Heart right ventricle (tissue), 16 donors: ENCODE results near the gene SNRPF. TPM values are rescaled to one million over a fixed set of nuclear protein-coding genes. Genes with fewer than 3 reads are reported as not detected.

Source experiments
- ATAC-seq, 8 donors: fragments of 200-7000 bp; cut with Tn5 transposase; one replicate each; pipeline ENCODE4 v1.9.1; 2020; ENCODE audit warnings: mild to moderate bottlenecking in 8 of 8, moderate library complexity in 8 of 8, moderate number of reproducible peaks in 1 of 8
- DNase-seq, 2 donors: peaks; one replicate each; pipeline ENCODE4 v3.0.0-alpha.2; 2020
- H3K27ac ChIP-seq, 10 donors: fragments of 200-600 bp; sonication (generic) in 2 of 10; one replicate each; pipeline versions ENCODE4 v1.5.0 to v1.8.0; 2020 to 2022; ENCODE audit warnings: mild to moderate bottlenecking in 3 of 10
- H3K27me3 ChIP-seq, 7 donors: fragments of 200-600 bp; one replicate each; pipeline ENCODE4 v1.8.0; 2021 to 2022; ENCODE audit warnings: mild to moderate bottlenecking in 2 of 7
- H3K36me3 ChIP-seq, 9 donors: fragments of 200-600 bp; sonication (generic) in 1 of 9; one replicate each; pipeline versions ENCODE4 v1.5.0 to v1.8.0; 2020 to 2022; ENCODE audit warnings: mild to moderate bottlenecking in 2 of 9
- H3K4me1 ChIP-seq, 9 donors: fragments of 200-600 bp; sonication (generic) in 1 of 9; one replicate each; pipeline versions ENCODE4 v1.5.0 to v1.8.0; 2020 to 2022; ENCODE audit warnings: mild to moderate bottlenecking in 4 of 9
- H3K4me3 ChIP-seq, 10 donors: fragments of 200-600 bp; sonication (generic) in 2 of 10; one replicate each; pipeline versions ENCODE4 v1.5.0 to v1.8.0; 2020 to 2022; ENCODE audit warnings: mild to moderate bottlenecking in 7 of 10, moderate library complexity in 2 of 10
- H3K9me3 ChIP-seq, 11 donors: fragments of 200-600 bp in 10 of 11; sonication (generic) in 2 of 11; one replicate each; pipeline versions ENCODE4 v1.5.0 to v1.8.0; 2013 to 2022; ENCODE audit warnings: mild to moderate bottlenecking in 2 of 11, control low read depth in 1 of 11, moderate library complexity in 1 of 11
- WGBS, 2 donors: extraction: QIAGEN DNeasy Blood & Tissue Kit; methylation state at CpG; one replicate each; pipeline ENCODE4 v1.1.7; 2013; ENCODE audit warnings: inconsistent platforms in 1 of 2; 5-methylcytosine and 5-hydroxymethylcytosine counted together
- intact Hi-C, 10 donors: fragments of 100-400 bp; cut with DNase I; formaldehyde crosslinking; loops; one replicate each; pipeline versions ENCODE4 v1.11.1 to v1.14.2; 2022
- polyA plus RNA-seq, 2 donors: library from polyadenylated mRNA; stranded (reverse); fragments of 200-250 nt; gene quantifications; one replicate each; pipeline ENCODE4 v1.2.3, GENCODE V29; 2013
- total RNA-seq, 10 donors: library from RNA; stranded (reverse); fragmentation: NEBNext Ultra II Directional in 3 of 10; extraction: Animal tissue kit (Norgen Biotek cat#: 25700) in 3 of 10; gene quantifications; one replicate each; pipeline versions ENCODE4 v1.2.1 to v1.2.4, GENCODE V29; 2021 to 2023
- TF ChIP-seq, protein P1 (sequence below), 9 donors: fragments of 200-600 bp; sonication (generic) in 2 of 9; IDR thresholded peaks; one replicate each; pipeline versions ENCODE4 v1.5.0 to v1.8.0; 2021 to 2022; ENCODE audit warnings: antibody characterized with exemption in 9 of 9, mild to moderate bottlenecking in 5 of 9, moderate library complexity in 1 of 9
- donor health status: Arrhythmogenic right ventricular cardiomyopathy.
- donor health status: ischemic (EF 13 %, LVEDD 7.1; RV severe dilation, severe dysfunction).
- donor health status: healthy with polysubstance abuse.
- donor health status: DM: no; HTN: yes; CAD: no.
- donor health status: DM: no; HTN: no; CAD: no.
- donor health status: ischemic (EF 25% LVEDD 6.9; RV normal size, moderate dysfunction).
- donor health status: ischemic (EF 25% LVEDD 5.7; RV mildly dilated, moderate dysfunction).
- donor health status: healthy.
- donor health status: DM: yes; HTN: yes; CAD: no.
- donor health status: Ischemic cardiomyopathy.
- donor health status: ischemic (EF 35%, LVEDD 5.7; RV mildly dilated, moderate dysfunction).
- donor health status: nonischemic (EF 11% LVEDD 7.7; RV severe dilation, severe dysfunction).
- donor health status: DM: yes; HTN: yes; CAD: no.
- donor health status: PGD.
- donor health status: ischemic (EF 29% LVEDD 5.4; RV normal size, mild dysfunction).
- donor health status: nonischemic (EF 23%, LVEDD 6.1; RV moderate dilation, normal function).

Gene SNRPF
- total and polyA plus RNA-seq, 12 donors: 10.2 to 53.6 (median 13.2) TPM

DNA sequence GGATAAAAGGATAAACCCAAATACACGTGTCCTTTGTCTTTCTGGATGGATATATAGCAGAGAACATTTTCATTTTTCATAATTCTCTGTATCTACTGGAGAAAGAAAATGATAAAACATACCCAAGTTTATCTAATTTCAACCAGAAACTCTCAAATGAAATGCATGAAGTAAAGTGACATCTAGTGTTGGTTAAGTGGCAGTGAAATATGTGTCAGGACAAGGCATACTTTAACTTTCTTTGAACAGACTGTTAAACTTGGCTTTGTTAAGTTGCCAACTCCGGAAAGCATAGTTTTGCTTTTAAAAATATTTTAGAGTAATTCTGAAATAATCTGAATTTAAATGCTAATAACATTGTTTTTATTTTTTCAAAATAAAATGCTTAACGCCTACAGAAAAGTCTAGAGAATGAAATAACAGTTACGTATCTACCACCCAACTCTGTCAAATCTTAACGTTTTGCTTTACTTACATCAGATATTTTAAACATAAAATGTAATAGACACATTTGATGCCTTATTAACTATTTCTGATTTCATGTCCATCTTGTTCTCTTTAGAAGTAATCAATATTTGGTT is 43.0 kb upstream of the SNRPF start:
- 53 to 61% methylated on average over 5 of the region's 5 CpGs for WGBS, 2 donors
- intact Hi-C loops: loop anchor here in 9 of 10 donors (1.0 to 10.0 kb wide), 6 partner anchors 182 to 233 kb away; partner anchors contain the start of gene HAL (in 2 of the 9)
- TF ChIP-seq, protein P1, sequence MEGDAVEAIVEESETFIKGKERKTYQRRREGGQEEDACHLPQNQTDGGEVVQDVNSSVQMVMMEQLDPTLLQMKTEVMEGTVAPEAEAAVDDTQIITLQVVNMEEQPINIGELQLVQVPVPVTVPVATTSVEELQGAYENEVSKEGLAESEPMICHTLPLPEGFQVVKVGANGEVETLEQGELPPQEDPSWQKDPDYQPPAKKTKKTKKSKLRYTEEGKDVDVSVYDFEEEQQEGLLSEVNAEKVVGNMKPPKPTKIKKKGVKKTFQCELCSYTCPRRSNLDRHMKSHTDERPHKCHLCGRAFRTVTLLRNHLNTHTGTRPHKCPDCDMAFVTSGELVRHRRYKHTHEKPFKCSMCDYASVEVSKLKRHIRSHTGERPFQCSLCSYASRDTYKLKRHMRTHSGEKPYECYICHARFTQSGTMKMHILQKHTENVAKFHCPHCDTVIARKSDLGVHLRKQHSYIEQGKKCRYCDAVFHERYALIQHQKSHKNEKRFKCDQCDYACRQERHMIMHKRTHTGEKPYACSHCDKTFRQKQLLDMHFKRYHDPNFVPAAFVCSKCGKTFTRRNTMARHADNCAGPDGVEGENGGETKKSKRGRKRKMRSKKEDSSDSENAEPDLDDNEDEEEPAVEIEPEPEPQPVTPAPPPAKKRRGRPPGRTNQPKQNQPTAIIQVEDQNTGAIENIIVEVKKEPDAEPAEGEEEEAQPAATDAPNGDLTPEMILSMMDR (IDR thresholded peaks at IDR 0.05): peak; percentile 68 to 87 (median 79)
- Histone ChIP-seq H3K27me3 (no peaks in the 10 kb centered on the region), H3K4me1 (peaks cover 0 to 5% (median 0%) of the 10 kb centered on the region in 9 donors), H3K9me3 (no peaks in the 10 kb centered on the region), H3K36me3 (no peaks in the 10 kb centered on the region), H3K27ac (no peak overlapping the region), H3K4me3 (no peak overlapping the region)
- DNase-seq (no peak), ATAC-seq (peak in 5 of 8 donors; percentile 44 to 80 (median 57))

- 0% methylated on average over 1 of the region's 1 CpG for WGBS, 2 donors
- Histone ChIP-seq H3K4me3 (no peak overlapping the region), H3K27ac (no peak overlapping the region), H3K9me3 (no peaks in the 10 kb centered on the region), H3K27me3 (no peaks in the 10 kb centered on the region), H3K4me1 (peaks cover 0 to 5% (median 0%) of the 10 kb centered on the region in 9 donors), H3K36me3 (no peaks in the 10 kb centered on the region)
- DNase-seq: peak in 1 of 2 donors; percentile 36
- intact Hi-C loops: loop anchor here in 4 of 10 donors (2.0 to 10.0 kb wide), 3 partner anchors 175 to 179 kb away; partner anchors contain the start of gene HAL (in 3 of the 4)
- TF ChIP-seq, protein P1 (IDR thresholded peaks at IDR 0.05): peak; percentile 20 to 68 (median 57)
- peak in 2 of 8 donors; percentile 29 to 56 for ATAC-seq
Observed at GRCh38 chr12:95820096-95820703, 38.6 kb upstream of the SNRPF start.

DNA sequence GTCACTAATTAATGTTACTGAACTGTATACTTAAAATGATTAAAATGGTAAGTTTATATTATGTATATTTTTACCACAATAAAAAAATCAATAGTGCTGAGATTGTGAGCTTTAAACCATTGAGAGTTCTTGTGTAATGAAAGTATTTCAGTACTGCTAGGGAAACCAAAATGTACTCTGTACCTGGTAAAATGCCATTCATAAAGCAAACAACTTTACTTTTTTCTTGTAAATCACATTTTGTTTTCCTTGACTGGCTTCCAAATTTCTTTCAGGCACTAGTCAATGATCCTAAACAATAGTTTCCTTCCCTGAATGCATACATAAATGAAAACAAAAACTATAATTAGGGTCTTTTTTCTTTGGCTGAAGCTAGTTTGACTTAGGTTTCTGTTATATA is 29.4 kb upstream of the SNRPF start:
- H3K4me3 ChIP-seq: no peak overlapping the region
- peaks cover 0 to 10% (median 0%) of the 10 kb centered on the region in 7 donors for H3K27me3 ChIP-seq
- TF ChIP-seq, protein P1 (IDR thresholded peaks at IDR 0.05): no peak
- no peaks in the 10 kb centered on the region for H3K4me1 ChIP-seq
- intact Hi-C loops: loop anchor here in 2 of 10 donors (5.0 to 10.0 kb wide), 2 partner anchors 165 to 168 kb away; partner anchors contain the start of gene HAL (in 2 of the 2)
- H3K9me3 ChIP-seq: no peaks in the 10 kb centered on the region
- H3K36me3 ChIP-seq: no peaks in the 10 kb centered on the region
- H3K27ac ChIP-seq: no peak overlapping the region
- DNase-seq (no peak), ATAC-seq (no peak)

- no peaks in the 10 kb centered on the region for H3K9me3 ChIP-seq
- no peak overlapping the region for H3K27ac ChIP-seq
- no peaks in the 10 kb centered on the region for H3K36me3 ChIP-seq
- intact Hi-C loops: no loop called here
- DNase-seq (no peak), ATAC-seq (no peak)
- H3K4me1 ChIP-seq: no peaks in the 10 kb centered on the region
- peaks cover 0 to 10% (median 0%) of the 10 kb centered on the region in 7 donors for H3K27me3 ChIP-seq
- H3K4me3 ChIP-seq: no peak overlapping the region
- 76 to 84% methylated on average over 2 of the region's 2 CpGs for WGBS, 2 donors
- TF ChIP-seq, protein P1 (IDR thresholded peaks at IDR 0.05): no peak
Observed at GRCh38 chr12:95830335-95831089, 28.2 kb upstream of the SNRPF start.
